ENCODE results near the gene F10.

The F10 gene

DNA sequence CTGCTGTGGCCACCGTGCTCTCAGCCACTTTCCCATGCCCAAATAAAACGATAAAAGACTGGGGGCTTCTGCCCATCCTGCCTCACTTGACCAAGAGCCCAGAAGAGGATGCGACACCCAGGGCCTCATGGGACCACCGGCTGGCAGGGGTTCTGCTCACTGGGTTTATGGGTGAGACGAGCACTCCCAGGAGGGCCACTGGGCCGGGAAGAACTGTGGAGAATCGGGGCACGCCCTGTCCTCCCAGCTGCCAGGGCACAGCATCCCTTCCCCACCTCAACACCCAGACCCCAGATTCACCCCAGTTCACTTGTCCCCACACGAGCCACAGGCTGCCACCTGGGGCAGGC is 4.7 kb upstream of the F10 start:
- no peak for DNase-seq

GRCh38 chr13:113118261-113119021 is 4.2 kb upstream of the F10 start:
- no peak for DNase-seq

- no peak for DNase-seq
These were observed 3.3 kb upstream of the F10 start for GRCh38 chr13:113119166-113119821.

DNA sequence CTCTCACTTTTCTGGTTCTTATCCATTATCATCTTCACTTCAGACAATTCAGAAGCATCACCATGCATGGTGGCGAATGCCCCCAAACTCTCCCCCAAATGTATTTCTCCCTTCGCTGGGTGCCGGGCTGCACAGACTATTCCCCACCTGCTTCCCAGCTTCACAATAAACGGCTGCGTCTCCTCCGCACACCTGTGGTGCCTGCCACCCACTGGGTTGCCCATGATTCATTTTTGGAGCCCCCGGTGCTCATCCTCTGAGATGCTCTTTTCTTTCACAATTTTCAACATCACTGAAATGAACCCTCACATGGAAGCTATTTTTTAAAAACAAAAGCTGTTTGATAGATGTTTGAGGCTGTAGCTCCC is 2.8 kb upstream of the F10 start:
- no peak for DNase-seq

- DNase-seq: no peak
These were observed 2.1 kb upstream of the F10 start for GRCh38 chr13:113120300-113121182.

- DNase-seq: no peak
These were observed 1.2 kb upstream of the F10 start for GRCh38 chr13:113121183-113121927.

DNA sequence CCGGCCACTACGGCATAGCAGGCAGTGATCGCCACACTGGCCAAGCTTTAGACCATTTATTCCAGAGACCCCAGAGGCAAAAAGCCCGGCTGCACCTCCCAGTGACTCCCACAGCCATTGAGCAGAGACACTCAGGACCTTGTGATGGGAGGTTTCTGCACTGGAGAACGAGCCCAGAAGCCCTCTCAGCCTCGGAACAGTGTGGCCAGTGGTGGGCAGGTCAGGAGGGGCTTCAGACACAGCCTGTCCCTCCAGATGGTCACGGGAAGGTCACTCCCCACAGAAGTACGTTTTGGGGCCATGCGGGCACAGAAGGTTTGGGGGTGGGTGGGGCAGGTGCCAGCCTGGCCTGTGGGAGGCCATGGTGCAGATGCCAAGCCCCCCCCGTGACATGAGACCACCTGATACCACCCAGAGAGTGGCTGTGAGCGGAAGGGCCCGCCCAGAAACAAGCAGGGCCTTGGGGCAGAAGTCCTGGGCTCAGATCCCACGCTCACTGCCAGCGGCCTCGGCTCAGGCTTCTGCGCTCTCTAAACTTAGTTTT is 599 bp upstream of the F10 start:
- no peak for DNase-seq

- no peak for DNase-seq
These were observed 915 bp downstream of the F10 start for GRCh38 chr13:113123226-113124201.

DNA sequence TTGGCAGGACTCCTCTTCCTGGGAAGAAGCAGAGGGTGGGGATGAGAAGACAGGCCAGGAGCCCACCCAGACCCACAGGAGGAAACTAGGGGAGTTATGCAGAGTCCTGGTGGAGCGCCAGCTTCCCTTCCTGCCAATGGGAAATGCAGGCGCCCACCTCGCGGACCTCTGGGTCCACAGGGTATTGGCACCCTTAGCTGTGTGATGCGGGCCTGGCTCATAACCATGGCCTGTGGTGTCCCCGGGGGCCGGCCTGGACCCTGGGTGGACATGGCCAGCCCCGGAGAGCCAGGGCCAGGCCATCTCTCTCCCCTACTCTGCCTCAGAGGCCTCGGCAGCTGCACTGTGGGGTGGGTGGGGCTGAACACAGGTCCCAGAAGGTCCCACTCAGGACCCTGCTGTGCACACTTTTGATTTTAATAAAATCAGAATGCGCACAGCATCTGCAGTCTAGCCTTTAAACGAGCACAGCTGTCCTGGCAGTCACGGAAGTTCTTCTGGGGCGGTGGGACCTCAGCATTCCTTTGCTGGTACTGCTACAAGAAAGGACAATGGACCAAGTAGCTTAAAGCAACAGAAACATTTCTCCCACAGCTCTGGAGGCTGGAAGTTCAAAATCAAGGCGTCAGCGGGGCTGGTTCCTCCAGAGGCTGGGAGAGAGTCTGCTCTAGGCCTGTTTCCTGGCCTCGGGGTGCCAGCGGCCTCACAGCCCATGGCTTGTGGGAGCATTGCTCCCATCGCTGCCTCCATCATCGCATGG is 1.8 kb downstream of the F10 start:
- no peak for DNase-seq

GRCh38 chr13:113125506-113126264 is 3.1 kb downstream of the F10 start:
- no peak for DNase-seq

GRCh38 chr13:113126265-113127150 is 3.9 kb downstream of the F10 start:
- DNase-seq: no peak

- DNase-seq: no peak
These were observed 6.9 kb downstream of the F10 start for GRCh38 chr13:113129480-113129879.

- no peak for DNase-seq
These were observed 7.5 kb downstream of the F10 start for GRCh38 chr13:113129921-113130750.

DNA sequence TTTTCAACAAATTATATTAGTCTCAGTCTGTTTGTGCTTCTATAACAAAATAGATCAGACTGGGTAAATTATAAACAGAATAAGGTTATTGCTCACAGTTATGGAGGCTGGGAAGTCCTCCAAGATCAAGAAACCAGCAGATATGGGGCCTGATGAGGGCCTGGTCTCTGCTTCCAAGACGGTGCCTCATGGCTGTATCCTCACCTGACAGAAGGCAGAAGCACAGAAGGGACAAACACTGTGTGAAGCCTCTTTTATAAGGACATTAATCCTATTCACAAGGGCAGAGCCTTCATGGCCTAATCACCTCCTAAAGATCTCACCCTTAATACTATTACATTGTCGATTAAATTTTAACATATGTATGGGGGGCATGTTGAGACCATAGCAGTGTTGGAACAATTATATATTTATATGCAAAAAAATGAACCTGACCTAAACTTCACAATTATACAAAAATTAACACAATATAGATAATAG is 12.7 kb downstream of the F10 start:
- no peak for DNase-seq

GRCh38 chr13:113137691-113138298 is 15.2 kb downstream of the F10 start:
- no peak for DNase-seq

GRCh38 chr13:113138792-113139551 is 16.4 kb downstream of the F10 start:
- DNase-seq: no peak

GRCh38 chr13:113139577-113139976 is 17.0 kb downstream of the F10 start:
- no peak for DNase-seq

Measured in T1000 (cell line).